GM18498 (cell line): Measurements from ENCODE around the gene RHBDD2.
"Not testable (repeated sequence)": the region's sequence is repeated elsewhere in the genome, so short reads cannot be mapped to it uniquely, and the experiment has no call there.

Experiments
- ATAC-seq: cut with Tn5 transposase; IDR thresholded peaks from one replicate; pipeline ENCODE4 v1.9.1; 2021; ENCODE audit warnings: mild to moderate bottlenecking, moderate library complexity; ENCODE audit not compliant: unreplicated experiment

Gene RHBDD2

GRCh38 chr7:75866114-75866488 lies 12.7 kb upstream of the RHBDD2 start:
- ATAC-seq = no peak

GRCh38 chr7:75866489-75867389 lies 12.1 kb upstream of the RHBDD2 start:
- ATAC-seq = peak; percentile 51

- ATAC-seq = no peak
Measured at GRCh38 chr7:75867390-75867717, 11.5 kb upstream of the RHBDD2 start.

GRCh38 chr7:75868153-75868552 lies 10.7 kb upstream of the RHBDD2 start:
- ATAC-seq = no peak

- no peak for ATAC-seq
Measured at GRCh38 chr7:75869776-75870379, 9.0 kb upstream of the RHBDD2 start.

GRCh38 chr7:75870557-75871161 lies 8.2 kb upstream of the RHBDD2 start:
- ATAC-seq = no peak

GRCh38 chr7:75872073-75872782 lies 6.6 kb upstream of the RHBDD2 start:
- ATAC-seq = no peak

- not testable (repeated sequence) for ATAC-seq
Measured at GRCh38 chr7:75874180-75874579, 4.7 kb upstream of the RHBDD2 start.

GRCh38 chr7:75875113-75876080 lies 3.4 kb upstream of the RHBDD2 start:
- ATAC-seq = no peak

GRCh38 chr7:75876126-75876881 lies 2.5 kb upstream of the RHBDD2 start:
- ATAC-seq = no peak

GRCh38 chr7:75878312-75878768 lies 494 bp upstream of the RHBDD2 start:
- peak; percentile 35 for ATAC-seq

- ATAC-seq = no peak
Measured at GRCh38 chr7:75879771-75880184, 944 bp downstream of the RHBDD2 start.

GRCh38 chr7:75880242-75880641 lies 1.4 kb downstream of the RHBDD2 start:
- ATAC-seq = no peak

GRCh38 chr7:75881436-75882095 lies 2.7 kb downstream of the RHBDD2 start:
- no peak for ATAC-seq

- not testable (repeated sequence) for ATAC-seq
Measured at GRCh38 chr7:75883265-75883824, 4.5 kb downstream of the RHBDD2 start.

- no peak for ATAC-seq
Measured at GRCh38 chr7:75884476-75884875, 5.6 kb downstream of the RHBDD2 start.

GRCh38 chr7:75885036-75885435 lies 6.2 kb downstream of the RHBDD2 start:
- ATAC-seq = no peak

GRCh38 chr7:75887669-75888369 lies 9.0 kb downstream of the RHBDD2 start:
- no peak for ATAC-seq
